Activated CD4-positive, alpha-beta memory T cell treated with anti-CD3 and anti-CD28 coated beads, Interleukin-2, amount 10 ng/mL, durations not matched to agents 7 days and 5 days (primary cell): ENCODE results near the gene POU3F1. TPM values are rescaled to one million over a fixed set of nuclear protein-coding genes. Genes with fewer than 3 reads are reported as not detected.

Experiments used
- CTCF ChIA-PET: fragments of 350-600 bp; sonication (Branson Sonifier 250); formaldehyde crosslinking; loops from one replicate; lab custom pipeline; 2021; ENCODE audit warnings: antibody characterized with exemption, inconsistent platforms; lab: Charles Lee
- POLR2A ChIA-PET: fragments of 350-600 bp; sonication (Branson Sonifier 250); formaldehyde crosslinking; loops from one replicate; lab custom pipeline; 2021; ENCODE audit warnings: antibody characterized with exemption; lab: Charles Lee
- DNase-seq: peaks from one replicate; pipeline ENCODE4 v3.0.0-alpha.2; 2020
- H3K27ac Mint-ChIP-seq: one replicate; pipeline ENCODE4 v1.8.0; 2021; ENCODE audit warnings: mild to moderate bottlenecking, mixed read lengths
- H3K27me3 Mint-ChIP-seq: one replicate; pipeline ENCODE4 v1.8.0; 2021; ENCODE audit warnings: mixed read lengths
- H3K36me3 Mint-ChIP-seq: one replicate; pipeline ENCODE4 v1.8.0; 2021; ENCODE audit warnings: low read depth, mixed read lengths
- H3K4me1 Mint-ChIP-seq: one replicate; pipeline ENCODE4 v1.8.0; 2021; ENCODE audit warnings: mixed read lengths
- H3K4me3 Mint-ChIP-seq: one replicate; pipeline ENCODE4 v1.8.0; 2021; ENCODE audit warnings: mild to moderate bottlenecking, mixed read lengths
- H3K9me3 Mint-ChIP-seq: one replicate; pipeline ENCODE4 v1.8.0; 2021; ENCODE audit warnings: mixed read lengths
- total RNA-seq, 2 experiments: library from RNA; stranded (reverse); gene quantifications; one replicate each; pipeline ENCODE4 v1.2.3, GENCODE V29; 2021

The POU3F1 gene
- total RNA-seq, 2 experiments from 2014 or later: not detected

GRCh38 chr1:37999430-38000232 is 47.0 kb downstream of the POU3F1 start:
- DNase-seq: no peak
- peaks cover 53% of the 10 kb centered on the region for H3K4me1 Mint-ChIP-seq
- H3K4me3 Mint-ChIP-seq: no peak overlapping the region
- ChIA-PET CTCF (interaction anchor here (1.1 kb wide), 1 partner anchor 12 kb away, joined by 3 read pairs; no protein-coding TSS in a partner anchor), POLR2A (interaction anchor here (1.0 to 2.7 kb wide), 3 partner anchors 8 to 14 kb away, joined by 3 to 12 read pairs (median 4); no protein-coding TSS in a partner anchor)
- H3K9me3 Mint-ChIP-seq: no peaks in the 10 kb centered on the region
- peaks cover 5% of the 10 kb centered on the region for H3K27me3 Mint-ChIP-seq
- H3K27ac Mint-ChIP-seq: peak overlapping the region; percentile 55
- peaks cover 5% of the 10 kb centered on the region for H3K36me3 Mint-ChIP-seq

GRCh38 chr1:37998913-37999429 is 47.6 kb downstream of the POU3F1 start:
- H3K4me3 Mint-ChIP-seq: no peak overlapping the region
- H3K4me1 Mint-ChIP-seq: peaks cover 49% of the 10 kb centered on the region

GRCh38 chr1:37998089-37998808 is 48.3 kb downstream of the POU3F1 start:
- ChIA-PET CTCF (interaction anchor here (0.6 kb wide), 1 partner anchor 21 kb away, joined by 3 read pairs; no protein-coding TSS in a partner anchor), POLR2A (interaction anchor here (1.4 kb wide), 1 partner anchor 9 kb away, joined by 3 read pairs; no protein-coding TSS in a partner anchor)
- Mint-ChIP-seq H3K36me3 (peaks cover 7% of the 10 kb centered on the region), H3K4me1 (peaks cover 43% of the 10 kb centered on the region), H3K4me3 (no peak overlapping the region), H3K27ac (no peak overlapping the region), H3K9me3 (no peaks in the 10 kb centered on the region), H3K27me3 (no peaks in the 10 kb centered on the region)
- DNase-seq: no peak

More at GRCh38 chr1:37998913-37999429, 47.6 kb downstream of the POU3F1 start:
- ChIA-PET POLR2A (interaction anchor here (1.4 to 2.7 kb wide), 2 partner anchors 10 kb away, joined by 3 to 12 read pairs; no protein-coding TSS in a partner anchor), CTCF (no interaction called here)
- DNase-seq: no peak
- peaks cover 2% of the 10 kb centered on the region for H3K27me3 Mint-ChIP-seq
- H3K9me3 Mint-ChIP-seq: no peaks in the 10 kb centered on the region
- peaks cover 7% of the 10 kb centered on the region for H3K36me3 Mint-ChIP-seq
- H3K27ac Mint-ChIP-seq: peak overlapping the region; percentile 55

- H3K27me3 Mint-ChIP-seq: no peaks in the 10 kb centered on the region
- DNase-seq: no peak
- H3K27ac Mint-ChIP-seq: no peak overlapping the region
- H3K9me3 Mint-ChIP-seq: no peaks in the 10 kb centered on the region
- peaks cover 7% of the 10 kb centered on the region for H3K36me3 Mint-ChIP-seq
- H3K4me1 Mint-ChIP-seq: peaks cover 41% of the 10 kb centered on the region
- CTCF ChIA-PET: interaction anchor here (0.6 kb wide), 1 partner anchor 21 kb away, joined by 3 read pairs; no protein-coding TSS in a partner anchor
- POLR2A ChIA-PET: interaction anchor here (1.4 kb wide), 1 partner anchor 8 kb away, joined by 3 read pairs; no protein-coding TSS in a partner anchor
- H3K4me3 Mint-ChIP-seq: no peak overlapping the region
These were observed 49.1 kb downstream of the POU3F1 start for GRCh38 chr1:37997256-37998088.

GRCh38 chr1:37995751-37996345 is 50.7 kb downstream of the POU3F1 start:
- ChIA-PET POLR2A (interaction anchor here (0.9 to 2.6 kb wide), 3 partner anchors 8 to 17 kb away, joined by 4 to 15 read pairs (median 9); no protein-coding TSS in a partner anchor), CTCF (interaction anchor here (0.7 to 1.7 kb wide), 2 partner anchors 23 to 43 kb away, joined by 3 to 6 read pairs; no protein-coding TSS in a partner anchor)
- Mint-ChIP-seq H3K4me1 (peaks cover 35% of the 10 kb centered on the region), H3K27ac (no peak overlapping the region), H3K4me3 (peak overlapping the region; percentile 30), H3K27me3 (no peaks in the 10 kb centered on the region), H3K36me3 (peaks cover 7% of the 10 kb centered on the region), H3K9me3 (no peaks in the 10 kb centered on the region)
- no peak for DNase-seq

- peak overlapping the region; percentile 68 for H3K27ac Mint-ChIP-seq
- ChIA-PET CTCF (interaction anchor here (1.7 to 3.0 kb wide), 3 partner anchors 14 to 24 kb away, joined by 6 to 10 read pairs (median 7); partner anchors contain the start of gene UTP11), POLR2A (interaction anchor here (0.9 to 2.6 kb wide), 4 partner anchors 8 to 18 kb away, joined by 3 to 15 read pairs (median 6); no protein-coding TSS in a partner anchor)
- peaks cover 7% of the 10 kb centered on the region for H3K36me3 Mint-ChIP-seq
- peaks cover 31% of the 10 kb centered on the region for H3K4me1 Mint-ChIP-seq
- H3K27me3 Mint-ChIP-seq: no peaks in the 10 kb centered on the region
- peak overlapping the region; percentile 52 for H3K4me3 Mint-ChIP-seq
- no peak for DNase-seq
- no peaks in the 10 kb centered on the region for H3K9me3 Mint-ChIP-seq
These were observed 51.6 kb downstream of the POU3F1 start for GRCh38 chr1:37994886-37995566.

Other genes starting within 250 kb of the POU3F1 start
- 10 to 100 TPM; 17.3 to 18.3 TPM for gene C1orf122, start 239.0 kb downstream of the POU3F1 start, total RNA-seq
- 10 to 100 TPM; 16.4 to 16.8 TPM for gene YRDC, start 238.6 kb downstream of the POU3F1 start, total RNA-seq
- gene MTF1, start 187.2 kb downstream of the POU3F1 start, total RNA-seq: 10 to 100 TPM; 27.5 to 28.8 TPM
- 10 to 100 TPM; 26.3 to 26.7 TPM for gene INPP5B, start 99.7 kb downstream of the POU3F1 start, total RNA-seq
- 10 to 100 TPM; 72.1 to 74.3 TPM for gene SF3A3, start 56.8 kb downstream of the POU3F1 start, total RNA-seq
- gene FHL3, start 41.3 kb downstream of the POU3F1 start, total RNA-seq: 1 to 10 TPM; 9.1 to 9.8 TPM
- 10 to 100 TPM; 29.1 to 33.2 TPM for gene UTP11, start 34.1 kb downstream of the POU3F1 start, total RNA-seq